GM18870 (cell line): ENCODE results near the gene TFR2.

Source experiments
- ATAC-seq: cut with Tn5 transposase; IDR thresholded peaks from one replicate; pipeline ENCODE4 v1.9.1; 2021; ENCODE audit warnings: moderate library complexity; ENCODE audit not compliant: unreplicated experiment

TFR2 gene

DNA sequence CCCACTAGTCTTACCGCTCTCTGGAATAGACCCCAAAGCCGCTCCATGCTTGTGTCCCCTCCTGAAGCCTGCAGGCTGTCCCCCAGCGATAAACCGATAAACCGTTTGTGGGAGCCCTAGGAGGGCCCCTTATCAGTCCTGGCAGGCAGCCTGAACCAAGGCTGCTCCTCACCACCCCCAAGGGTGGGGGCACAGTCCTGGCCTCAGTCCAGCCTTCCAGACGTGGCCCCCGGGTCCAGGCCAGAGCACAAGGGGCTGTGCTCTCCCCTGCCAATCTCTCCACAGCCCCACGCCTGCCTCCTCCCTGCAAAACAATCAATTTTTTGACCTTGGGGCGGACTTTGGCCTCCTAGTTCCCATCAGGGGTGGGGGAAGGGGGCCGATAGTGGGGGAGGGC is at the start of gene TFR2:
TSS of gene TFR2 (minus strand) at position 90 of the 397 bp plus-strand sequence. CDS start at position 47, 43 bp downstream.
- no peak for ATAC-seq

DNA sequence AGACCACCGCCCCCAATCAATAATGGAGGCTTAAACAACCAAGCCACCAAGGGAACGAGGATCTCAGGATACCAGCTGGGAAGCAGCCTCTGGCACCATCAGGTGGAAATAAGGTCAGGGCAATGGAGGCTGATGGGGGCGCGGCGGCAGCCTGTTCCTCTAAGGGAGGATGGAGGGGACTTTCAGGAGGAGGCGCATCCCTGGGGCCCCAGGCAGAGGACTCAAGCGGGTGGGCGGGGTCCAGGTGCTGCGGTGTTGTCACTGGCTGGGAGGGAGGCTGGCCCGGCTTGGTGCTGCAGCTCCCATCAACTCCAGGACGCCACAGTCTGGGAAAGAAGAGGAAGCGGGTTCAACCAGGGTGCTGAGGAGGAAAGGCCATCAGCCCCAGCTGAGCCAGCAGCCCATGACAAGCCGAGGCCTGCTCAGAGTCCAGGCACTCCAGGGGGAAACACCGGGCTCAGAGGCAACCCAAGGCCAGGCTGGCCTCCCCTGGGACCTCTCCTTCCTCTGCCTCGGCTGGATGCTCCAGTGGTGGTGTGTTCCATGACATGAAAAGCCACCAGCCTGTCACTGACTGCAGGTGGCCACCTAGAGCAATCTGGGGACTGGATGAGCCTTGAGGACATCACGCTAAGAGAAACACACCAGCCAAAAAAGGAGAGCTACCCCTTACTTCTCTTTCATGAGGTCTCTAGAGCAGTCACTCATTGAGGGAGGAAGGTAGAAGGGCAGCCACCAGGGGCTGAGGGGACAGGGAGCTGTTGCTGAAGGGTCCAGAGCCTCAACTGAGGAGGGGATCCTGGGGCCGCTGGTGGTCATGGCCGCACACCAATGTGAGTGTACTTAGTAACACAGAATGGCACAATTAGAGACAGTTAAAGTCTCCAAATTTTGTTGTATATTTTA is 48.1 kb upstream of the TFR2 start:
- no peak for ATAC-seq

DNA sequence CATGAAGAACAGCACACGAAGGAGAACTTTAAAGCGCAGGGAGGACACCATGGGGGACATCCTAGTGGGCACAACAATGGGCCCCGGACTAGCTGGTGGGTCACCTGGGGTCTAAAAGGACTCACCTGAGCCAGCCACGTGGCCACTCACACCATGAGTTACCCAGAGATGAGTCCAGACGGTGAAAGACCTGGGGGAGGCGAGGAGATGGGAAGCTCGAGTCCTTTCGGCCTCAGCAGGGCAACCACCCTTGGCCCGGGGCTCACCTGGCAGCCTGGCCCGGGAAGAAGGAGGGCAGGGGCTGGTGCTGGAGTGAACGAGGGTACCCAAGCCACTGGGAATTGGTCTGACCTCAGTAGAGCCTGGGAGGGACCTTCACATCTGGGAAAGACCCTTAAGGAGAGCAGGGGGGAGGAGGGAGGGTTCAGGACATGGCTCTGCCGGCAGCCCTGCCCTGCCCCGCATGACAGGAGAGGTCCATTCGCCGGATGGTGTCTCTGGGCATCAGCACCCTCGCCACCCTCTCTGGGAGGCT is 47.0 kb upstream of the TFR2 start:
- ATAC-seq: no peak

DNA sequence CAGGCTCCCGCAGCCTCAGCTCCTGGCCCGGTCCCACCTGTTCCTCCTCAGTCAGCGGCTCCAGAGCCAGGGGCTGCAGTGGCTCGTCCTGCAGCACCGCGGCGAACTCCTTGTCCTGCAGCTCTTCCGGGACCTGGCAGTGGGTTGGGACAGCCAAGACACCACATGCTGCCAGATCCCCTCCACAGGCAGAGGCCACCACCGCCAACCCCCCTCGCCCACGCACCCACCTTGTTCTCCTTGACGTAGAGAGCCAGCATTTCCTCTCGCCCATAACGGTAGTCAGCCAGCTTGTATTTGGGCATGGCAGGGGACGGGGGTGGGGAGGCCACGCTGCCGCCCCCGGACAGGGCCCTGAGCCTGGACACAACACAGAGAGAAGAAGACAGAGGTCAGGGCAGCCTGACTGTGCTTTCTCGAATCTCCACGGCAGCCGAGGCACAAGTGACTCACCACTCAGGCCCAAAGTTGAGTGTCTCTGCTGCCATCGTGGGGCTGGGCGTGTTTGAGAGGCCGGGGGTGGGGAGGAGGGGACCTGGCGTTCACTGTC is 46.5 kb upstream of the TFR2 start:
- no peak for ATAC-seq

DNA sequence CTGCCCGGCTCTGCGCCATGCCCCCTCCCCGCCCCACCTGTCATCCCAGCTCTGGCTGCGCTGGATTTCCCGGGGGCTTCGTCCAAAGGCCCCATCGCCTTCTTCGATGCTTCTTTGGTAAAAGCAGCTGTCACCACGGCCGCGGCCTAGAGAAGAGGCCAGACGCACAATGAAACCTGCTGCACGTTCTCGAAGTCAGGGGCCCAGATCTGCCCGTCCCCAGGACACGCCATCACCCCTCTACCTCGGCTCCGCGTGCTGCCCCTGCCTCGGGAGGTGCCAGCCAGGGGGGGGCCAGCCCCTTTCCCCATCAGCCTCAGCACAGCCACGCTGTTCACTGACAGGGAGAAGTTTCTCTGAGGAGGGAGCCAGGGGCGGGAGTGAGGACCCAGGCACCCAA is 45.9 kb upstream of the TFR2 start:
- ATAC-seq: no peak

DNA sequence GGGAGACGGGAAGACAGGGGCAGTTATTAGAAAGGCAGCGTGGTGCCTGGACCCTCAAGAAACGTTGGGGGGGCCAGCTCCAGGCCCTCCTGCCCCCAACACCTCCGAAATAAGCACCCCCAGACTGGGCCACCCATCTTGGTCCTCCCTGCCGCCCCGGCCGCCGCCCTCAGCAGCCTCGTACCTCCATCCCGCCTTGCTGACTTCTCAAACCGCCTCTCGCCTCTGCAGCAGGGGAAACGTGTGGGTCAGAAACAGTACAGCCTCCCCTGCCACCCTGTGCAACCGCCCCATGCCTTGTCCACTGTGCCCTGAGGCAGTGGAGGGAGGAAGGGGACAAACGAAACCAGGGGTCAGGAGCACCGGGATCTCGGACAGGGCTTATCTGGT is 45.5 kb upstream of the TFR2 start:
- no peak for ATAC-seq

DNA sequence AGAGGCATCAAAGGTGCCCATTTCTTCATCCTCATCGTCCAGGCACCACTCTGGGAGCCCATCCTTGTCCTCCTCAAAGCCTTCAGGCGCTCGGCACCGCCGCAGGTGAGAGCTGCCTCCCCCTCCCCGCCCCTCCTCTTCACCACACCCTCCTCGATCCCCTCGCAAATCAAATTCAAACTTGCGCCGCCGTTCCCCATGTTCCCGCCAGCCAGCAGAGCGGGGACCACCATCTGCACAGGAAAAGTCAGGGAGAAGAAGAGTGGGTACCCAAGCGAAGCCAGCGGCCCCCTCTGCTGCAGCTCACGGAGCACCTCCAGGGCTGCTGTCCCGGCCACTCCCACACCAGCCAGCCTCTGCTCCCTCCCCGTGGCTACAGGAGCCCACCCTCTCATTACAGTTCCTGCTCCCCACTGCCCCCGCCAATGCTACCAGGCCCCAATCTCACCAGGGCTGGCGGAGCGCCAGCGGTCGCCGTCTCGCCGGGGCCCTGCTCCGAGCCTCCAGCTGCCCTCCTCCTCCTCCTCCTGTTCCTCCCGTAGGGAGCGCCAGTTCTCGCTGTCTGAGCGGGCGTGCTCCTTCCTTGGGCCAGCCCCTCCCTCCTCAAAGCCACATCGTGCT is 45.0 kb upstream of the TFR2 start:
- no peak for ATAC-seq

DNA sequence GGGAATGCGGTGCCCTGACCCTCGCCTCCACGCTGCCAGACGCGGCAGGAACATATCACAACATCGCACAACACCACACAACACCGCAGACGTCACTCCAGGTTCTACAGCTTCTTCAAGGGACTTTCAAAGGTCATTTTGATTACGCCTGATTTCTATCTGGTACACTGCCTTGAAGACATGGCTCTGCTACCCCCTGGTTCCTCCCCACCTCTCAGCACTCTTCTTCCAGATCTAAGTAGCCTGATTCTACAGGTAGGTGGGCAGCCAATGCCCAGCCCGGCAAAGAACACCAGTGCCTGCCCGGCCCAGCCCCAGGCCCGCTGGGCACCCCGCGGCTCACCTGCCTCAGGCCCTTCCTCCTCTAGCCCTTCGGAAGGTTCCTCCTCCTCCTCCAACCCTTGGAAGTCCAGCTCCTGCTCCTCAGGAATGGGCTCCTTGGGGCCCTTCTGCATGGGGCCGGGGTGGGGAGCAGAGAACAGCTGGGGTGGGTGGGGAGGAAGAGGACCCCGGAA is 44.3 kb upstream of the TFR2 start:
- no peak for ATAC-seq

DNA sequence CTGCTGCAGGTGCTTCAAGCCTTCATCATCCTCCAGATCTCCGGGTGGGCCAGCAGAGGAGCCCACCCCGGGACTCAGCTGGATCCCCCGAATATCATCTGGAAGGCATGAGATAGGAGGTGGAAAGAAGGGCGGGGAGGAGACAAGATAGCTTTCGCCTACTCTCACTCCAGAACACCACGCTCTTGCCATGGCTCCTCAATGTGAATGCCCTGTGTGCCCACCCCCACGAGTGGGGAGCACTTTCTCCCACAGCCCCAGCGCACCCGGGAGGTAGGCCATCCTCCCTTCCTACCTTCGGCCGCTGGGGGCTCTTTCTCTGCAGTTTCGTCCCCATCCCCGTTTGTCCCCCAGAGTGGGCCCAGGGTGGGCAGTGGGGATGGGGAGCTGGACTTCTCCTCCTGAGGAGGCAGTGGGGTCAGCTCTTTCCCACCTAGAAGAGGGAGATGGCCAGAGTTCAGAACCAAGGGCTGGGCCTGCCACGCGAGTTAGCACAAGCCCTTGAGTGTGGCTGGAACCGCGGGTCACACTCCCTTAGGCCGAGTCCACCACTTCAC is 43.8 kb upstream of the TFR2 start:
- no peak for ATAC-seq

DNA sequence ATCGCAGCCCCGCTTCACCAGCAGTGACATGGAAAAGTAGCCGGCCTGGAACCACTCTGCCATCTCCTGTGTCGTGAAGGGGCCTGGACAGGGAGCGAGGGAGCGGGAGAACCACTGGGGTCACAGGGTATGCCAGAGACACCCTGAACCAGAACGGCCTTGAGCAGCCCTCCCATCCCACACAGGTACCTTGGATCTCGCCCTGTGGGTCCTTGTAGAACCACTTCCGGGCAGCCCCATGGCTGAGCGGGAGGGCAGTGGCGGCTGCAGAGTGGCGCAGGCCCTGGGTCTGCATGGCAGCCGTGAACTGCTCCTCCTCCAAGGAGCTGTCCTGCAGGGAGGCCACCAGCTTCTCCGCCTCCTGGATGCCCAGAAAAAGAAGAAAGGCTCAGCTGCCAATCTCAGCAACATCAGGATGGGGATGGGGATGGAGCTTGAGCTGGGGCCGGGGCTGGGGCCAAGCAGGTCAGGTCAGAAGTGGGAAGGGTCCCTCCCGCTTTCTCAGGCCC is 43.2 kb upstream of the TFR2 start:
- ATAC-seq: no peak

DNA sequence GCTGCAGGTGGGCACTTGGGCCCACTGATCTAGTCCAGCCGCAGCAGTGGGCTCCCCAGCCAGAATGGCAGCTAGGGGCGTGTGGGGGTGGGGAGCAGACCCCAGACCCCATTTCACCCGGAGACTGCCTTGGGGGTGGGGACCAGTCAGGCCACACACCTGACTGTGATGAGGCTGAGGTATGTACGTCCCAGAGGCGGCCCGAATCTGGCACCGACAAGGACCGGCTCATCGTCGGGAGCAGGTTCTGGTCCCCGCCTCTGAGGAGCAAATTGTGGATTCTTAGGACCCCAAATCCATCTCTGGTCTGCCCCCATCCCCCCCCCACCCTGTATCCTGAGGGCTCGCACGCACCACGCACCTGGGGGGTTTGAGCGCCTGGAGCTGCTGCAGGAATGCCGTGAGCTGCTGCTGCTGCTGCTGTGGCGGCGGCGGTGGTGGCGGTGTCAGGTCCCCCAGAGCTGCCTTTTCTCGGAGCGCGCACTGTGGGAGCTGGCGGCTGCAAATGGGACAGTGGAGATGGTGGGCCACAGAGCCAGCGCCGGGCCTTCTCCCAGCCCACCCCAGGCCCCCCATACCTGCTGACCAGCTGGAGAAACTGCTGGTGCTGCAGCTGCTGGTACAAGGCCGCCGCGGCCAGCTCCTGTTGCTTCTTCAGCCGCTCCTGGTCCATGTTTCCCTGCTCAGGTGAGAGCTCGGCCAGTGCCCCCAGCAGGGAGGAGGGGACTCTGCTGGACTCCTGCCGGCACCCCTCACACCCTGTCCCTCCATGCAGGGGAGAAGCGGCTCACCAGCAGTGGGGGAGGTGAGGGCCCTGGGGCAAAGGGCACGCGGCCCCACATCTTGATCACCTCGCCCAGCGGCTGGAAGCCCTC is 42.5 kb upstream of the TFR2 start:
- no peak for ATAC-seq

DNA sequence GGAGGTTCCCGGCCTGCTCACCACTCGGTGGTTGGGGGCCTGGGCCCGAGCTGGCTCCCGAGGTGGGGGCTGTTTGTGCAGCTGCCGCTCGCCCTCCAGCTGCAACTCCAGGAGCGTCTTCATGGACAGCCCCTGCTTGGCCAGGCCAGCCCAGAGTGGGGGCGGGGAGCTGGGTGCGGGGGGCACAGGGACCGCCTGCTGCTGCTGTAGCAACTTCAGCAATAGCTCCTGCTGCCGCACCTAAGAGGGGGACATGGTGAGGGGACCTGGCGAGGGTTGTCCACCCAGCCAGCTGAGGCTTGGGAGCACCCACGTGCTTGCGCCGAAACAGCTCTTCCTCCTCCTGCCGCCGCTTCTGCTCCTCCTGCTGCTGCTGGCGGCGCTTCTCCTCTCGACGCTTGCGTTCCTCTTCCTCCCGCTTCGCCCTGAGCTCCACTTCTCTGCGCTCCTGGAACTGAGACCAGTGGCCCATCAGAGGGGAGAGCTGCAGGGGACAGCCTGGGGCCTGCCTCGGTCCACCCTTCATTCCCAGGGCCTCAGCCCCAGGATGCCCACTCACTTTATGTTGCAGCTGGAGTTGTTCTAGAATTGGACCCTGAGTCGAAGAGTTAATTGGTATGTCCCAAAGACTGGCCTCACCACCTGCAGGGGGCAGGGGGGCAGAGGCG is 41.8 kb upstream of the TFR2 start:
- no peak for ATAC-seq

DNA sequence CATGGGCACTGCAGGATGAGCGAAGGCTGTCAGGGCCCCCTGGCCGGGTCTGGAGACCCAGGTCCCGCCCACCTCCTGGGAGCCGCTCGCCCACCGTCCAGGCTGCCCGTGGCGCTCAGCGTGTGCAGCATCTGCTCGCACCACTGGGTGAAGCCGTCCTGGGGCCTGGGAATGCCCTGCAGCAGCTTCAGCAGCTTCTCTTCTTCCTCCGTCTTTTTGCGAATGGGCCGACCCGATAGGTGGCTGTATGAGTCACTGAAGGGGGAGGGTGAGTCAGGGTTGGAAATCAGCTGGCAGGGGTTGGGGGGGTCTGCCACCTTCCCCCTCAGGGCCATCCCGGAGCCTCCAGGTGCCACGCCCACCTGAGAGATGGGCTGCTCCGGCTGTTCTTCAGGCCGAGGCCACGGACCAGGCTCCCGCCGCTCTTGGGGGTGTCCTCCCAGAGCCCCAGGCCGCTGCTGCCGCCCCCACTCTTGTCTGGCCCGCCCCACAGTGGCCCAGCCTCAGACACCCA is 40.9 kb upstream of the TFR2 start:
- ATAC-seq: no peak

DNA sequence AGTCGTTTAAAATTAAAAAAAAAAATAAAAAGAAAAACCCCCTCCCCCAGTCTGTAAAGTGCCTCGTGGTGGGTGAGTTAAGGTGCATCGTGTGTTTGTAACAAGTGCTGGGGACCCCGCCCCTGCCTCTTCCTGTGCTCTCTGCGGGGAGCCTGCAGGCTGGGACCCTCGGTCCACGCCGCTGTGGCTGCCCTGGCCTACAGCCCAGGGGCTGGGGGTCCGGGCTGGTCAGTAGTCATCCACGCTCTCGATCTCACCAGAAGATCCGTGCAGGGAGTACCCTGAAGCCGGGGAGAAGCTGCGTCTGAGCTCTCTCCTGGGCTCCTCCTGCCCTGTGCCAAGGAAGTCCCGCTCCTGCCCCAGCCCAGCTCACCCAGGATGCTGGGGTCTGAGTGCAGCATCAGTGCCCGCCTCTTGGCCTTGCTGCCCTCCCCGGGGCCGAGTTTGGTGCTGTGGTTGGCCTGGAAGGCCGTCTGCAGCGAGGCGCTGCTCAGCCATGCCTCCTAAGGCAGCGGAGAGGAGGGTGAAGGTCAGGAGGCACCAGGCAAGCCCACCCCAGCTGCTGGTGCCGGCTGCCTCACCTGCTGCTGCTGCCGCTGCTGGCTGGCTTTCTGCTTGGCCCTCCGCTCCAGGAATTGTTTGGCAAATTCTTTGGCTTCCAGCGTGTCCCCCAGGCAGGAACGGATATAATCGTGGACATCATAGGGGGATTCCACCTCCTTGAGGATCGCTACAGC is 40.3 kb upstream of the TFR2 start:
- ATAC-seq: no peak

DNA sequence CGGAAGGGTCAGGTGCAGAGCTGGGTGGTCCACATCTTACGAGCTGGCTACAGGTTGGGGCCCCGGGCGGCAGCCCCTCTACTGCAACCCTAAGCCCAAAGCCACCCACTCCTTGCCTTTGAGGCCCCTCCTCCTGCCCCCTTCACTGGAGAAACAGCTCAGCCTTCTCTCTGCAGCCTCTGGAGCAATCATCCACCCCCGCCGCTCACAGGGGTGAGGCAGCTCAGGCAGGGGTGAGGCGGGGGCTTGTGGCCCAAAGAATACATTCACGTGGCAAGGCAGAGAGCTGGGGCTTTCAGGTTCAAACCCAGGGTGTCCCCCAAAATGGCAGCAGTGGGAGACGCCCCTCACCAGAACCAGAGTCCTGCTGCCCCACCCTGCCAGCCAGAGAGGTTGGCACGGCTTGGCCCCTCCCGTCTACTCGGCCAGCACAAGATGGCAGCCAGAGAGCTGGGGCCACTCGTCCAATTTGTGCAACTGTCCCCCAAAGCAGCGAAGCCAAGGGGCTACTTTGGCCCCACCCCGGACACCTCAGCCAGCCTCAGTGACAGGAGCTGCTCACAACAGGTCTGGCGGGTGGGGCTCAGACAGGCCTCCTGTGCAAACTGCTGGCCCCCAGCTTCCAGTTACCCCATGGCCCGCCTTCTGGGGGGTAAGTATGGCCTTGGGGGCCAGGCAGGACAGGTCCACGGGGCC is 39.4 kb upstream of the TFR2 start:
- ATAC-seq: no peak

DNA sequence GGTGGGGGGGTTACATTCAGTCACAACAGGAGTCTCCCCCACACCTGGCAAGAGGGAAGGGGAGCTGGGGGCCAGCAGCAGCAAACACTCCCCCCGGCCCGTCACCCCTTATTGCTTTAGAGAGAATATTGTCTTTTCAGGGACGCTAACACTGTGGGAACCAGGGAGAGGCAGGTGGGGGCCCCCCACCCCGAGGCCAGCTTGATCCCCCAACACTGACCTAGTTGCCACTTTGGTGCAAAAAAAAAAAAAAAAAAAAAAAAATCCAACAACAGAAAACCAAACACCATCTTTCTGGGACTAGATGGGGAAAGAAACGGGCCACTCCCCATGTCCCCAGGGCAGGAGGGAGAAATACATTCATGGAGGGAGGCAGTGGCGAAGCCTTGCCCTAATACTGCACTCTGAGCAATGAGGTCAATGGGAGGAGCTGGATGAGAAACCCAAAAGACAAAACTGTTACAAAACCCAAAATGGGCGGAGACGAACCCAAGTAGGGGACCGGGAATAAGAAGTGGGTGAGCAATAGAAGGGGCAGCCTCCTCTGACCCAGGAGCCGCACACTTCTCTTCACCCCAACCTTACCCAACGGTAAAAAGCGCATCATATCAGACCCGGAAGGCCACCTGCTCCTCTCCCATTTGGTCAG is 38.7 kb upstream of the TFR2 start:
- ATAC-seq: no peak

DNA sequence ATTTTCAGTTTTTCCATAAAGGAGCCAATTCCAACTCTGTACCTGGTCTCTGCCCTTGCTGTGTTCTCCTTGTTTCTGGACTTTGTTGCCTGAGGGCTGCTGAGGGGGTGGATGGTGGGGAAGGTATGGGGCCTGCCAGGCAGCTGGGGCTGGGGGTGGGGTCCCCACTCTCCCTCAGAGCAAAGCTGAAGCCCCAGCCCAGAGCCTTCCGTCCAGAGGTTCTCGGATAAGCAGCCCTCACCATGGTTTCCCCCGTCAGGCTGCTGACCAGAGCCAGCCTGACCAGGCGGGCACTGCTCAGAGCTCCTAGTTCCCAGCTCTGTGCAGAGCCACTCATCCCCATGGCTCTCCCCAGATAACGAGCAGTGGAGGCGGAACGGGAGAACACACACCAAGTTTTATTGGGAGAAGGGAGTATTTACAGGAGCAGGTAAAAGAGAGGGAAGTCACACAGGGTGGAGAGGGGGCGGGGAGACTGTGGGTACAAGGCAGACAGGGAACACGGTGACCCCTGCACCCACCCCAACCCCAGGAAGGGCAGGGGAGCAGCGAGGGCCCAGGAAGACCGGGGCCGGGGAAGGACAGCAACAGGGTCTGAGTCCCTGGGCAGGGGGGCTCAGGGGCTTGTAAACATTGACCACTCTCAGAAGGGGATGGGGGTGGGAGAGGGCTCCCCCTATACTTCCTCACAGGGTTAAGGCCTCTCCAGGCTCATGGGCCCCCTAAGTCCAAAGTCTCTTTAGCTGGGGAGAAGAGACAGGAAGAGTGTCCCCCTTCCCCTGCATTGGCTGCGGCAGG is 38.0 kb upstream of the TFR2 start:
- ATAC-seq: no peak
